HG02981 (cell line): Measurements from ENCODE around the gene SPEG.
"Not testable (repeated sequence)": the region's sequence is repeated elsewhere in the genome, so short reads cannot be mapped to it uniquely, and the experiment has no call there.

Experiments used
- ATAC-seq: cut with Tn5 transposase; IDR thresholded peaks from one replicate; pipeline ENCODE4 v1.9.1; 2021; ENCODE audit warnings: mild to moderate bottlenecking, moderate library complexity; ENCODE audit not compliant: unreplicated experiment

Gene SPEG

GRCh38 chr2:219434718-219435525, at the start of gene SPEG:
Gene SPEG (plus strand): TSS chr2:219434843. CDS start chr2:219434978, 135 bp downstream.
- no peak for ATAC-seq

GRCh38 chr2:219384859-219385258, 49.8 kb upstream of the SPEG start:
- no peak for ATAC-seq

- ATAC-seq: no peak
Measured at GRCh38 chr2:219385958-219386520, 48.6 kb upstream of the SPEG start.

GRCh38 chr2:219386532-219387280, 47.9 kb upstream of the SPEG start:
- ATAC-seq: no peak

- ATAC-seq: peak; percentile 59
Measured at GRCh38 chr2:219387306-219388120, 47.1 kb upstream of the SPEG start, which contains the start of gene DNPEP. Gene DNPEP (minus strand): TSS chr2:219387912. CDS start chr2:219387794, 118 bp downstream.

GRCh38 chr2:219388121-219388906, 46.3 kb upstream of the SPEG start:
- peak; percentile 76 for ATAC-seq

GRCh38 chr2:219388907-219389156, 45.8 kb upstream of the SPEG start:
- ATAC-seq: no peak

- ATAC-seq: no peak
Measured at GRCh38 chr2:219392754-219393153, 41.9 kb upstream of the SPEG start.

GRCh38 chr2:219395056-219395455, 39.6 kb upstream of the SPEG start:
- not testable (repeated sequence) for ATAC-seq

- no peak for ATAC-seq
Measured at GRCh38 chr2:219395609-219396008, 39.0 kb upstream of the SPEG start.

GRCh38 chr2:219396863-219397457, 37.7 kb upstream of the SPEG start:
- no peak for ATAC-seq

GRCh38 chr2:219398721-219399363, 35.8 kb upstream of the SPEG start:
- no peak for ATAC-seq

- ATAC-seq: no peak
Measured at GRCh38 chr2:219399716-219400478, 34.7 kb upstream of the SPEG start.

GRCh38 chr2:219400562-219400961, 34.1 kb upstream of the SPEG start:
- ATAC-seq: no peak

- no peak for ATAC-seq
Measured at GRCh38 chr2:219401606-219402005, 33.0 kb upstream of the SPEG start.

- peak; percentile 80 for ATAC-seq
Measured at GRCh38 chr2:219402665-219403515, 31.8 kb upstream of the SPEG start.

- no peak for ATAC-seq
Measured at GRCh38 chr2:219403861-219404260, 30.8 kb upstream of the SPEG start.
